Neural crest cell (in vitro differentiated cells): ENCODE measurements around the gene PPP3CA. TPM values are rescaled to one million over a fixed set of nuclear protein-coding genes. Genes with fewer than 3 reads are reported as not detected.

Experiments
- DNase-seq: peaks from one replicate; pipeline ENCODE4 v3.0.0; 2021; ENCODE audit warnings: low read depth, mixed read lengths, low spot score
- H3K27ac Mint-ChIP-seq: one replicate; pipeline ENCODE4 v1.8.0; 2021; ENCODE audit warnings: mild to moderate bottlenecking, mixed read lengths; ENCODE audit not compliant: unreplicated experiment
- H3K27me3 Mint-ChIP-seq: 2 replicates; pipeline ENCODE4 v1.8.0; 2021; ENCODE audit warnings: low read depth, mild to moderate bottlenecking, mixed read lengths
- H3K36me3 Mint-ChIP-seq: 2 replicates; pipeline ENCODE4 v1.8.0; 2021; ENCODE audit warnings: low read depth, mild to moderate bottlenecking, mixed read lengths
- H3K4me1 Mint-ChIP-seq: 2 replicates; pipeline ENCODE4 v1.8.0; 2021; ENCODE audit warnings: mixed read lengths
- H3K4me3 Mint-ChIP-seq: one replicate; pipeline ENCODE4 v1.8.0; 2021; ENCODE audit warnings: mild to moderate bottlenecking, mixed read lengths
- H3K9me3 Mint-ChIP-seq: 2 replicates; pipeline ENCODE4 v1.8.0; 2021; ENCODE audit warnings: mixed read lengths
- CTCF ChIP-seq: fragments of 200-600 bp; sonication (generic); conservative IDR thresholded peaks from 2 replicates; pipeline ENCODE4 v1.5.0; 2021; ENCODE audit warnings: antibody characterized with exemption, mild to moderate bottlenecking
- total RNA-seq: library from RNA; stranded (reverse); gene quantifications from 2 replicates; pipeline ENCODE4 v1.2.1, GENCODE V29; 2021

PPP3CA gene
- total RNA-seq, 1 donor from 2014 or later = 12.2 TPM

GRCh38 chr4:101284546-101284945 lies 62.8 kb downstream of the PPP3CA start:
- H3K27me3 Mint-ChIP-seq = no peaks in the 10 kb centered on the region
- no peaks in the 10 kb centered on the region for H3K36me3 Mint-ChIP-seq
- H3K4me1 Mint-ChIP-seq = peaks cover 8% of the 10 kb centered on the region

GRCh38 chr4:101283434-101283833 lies 63.9 kb downstream of the PPP3CA start:
- H3K27me3 Mint-ChIP-seq = no peaks in the 10 kb centered on the region
- H3K36me3 Mint-ChIP-seq = no peaks in the 10 kb centered on the region
- no peak for DNase-seq
- peaks cover 15% of the 10 kb centered on the region for H3K4me1 Mint-ChIP-seq
- no peak overlapping the region for H3K4me3 Mint-ChIP-seq
- no peak for TF ChIP-seq CTCF
- H3K9me3 Mint-ChIP-seq = no peaks in the 10 kb centered on the region
- H3K27ac Mint-ChIP-seq = no peak overlapping the region

More at GRCh38 chr4:101284546-101284945, 62.8 kb downstream of the PPP3CA start:
- no peak for TF ChIP-seq CTCF
- Mint-ChIP-seq H3K4me3 (no peak overlapping the region), H3K9me3 (no peaks in the 10 kb centered on the region), H3K27ac (no peak overlapping the region)
- no peak for DNase-seq

- H3K4me1 Mint-ChIP-seq = peaks cover 15% of the 10 kb centered on the region
- H3K9me3 Mint-ChIP-seq = no peaks in the 10 kb centered on the region
- no peaks in the 10 kb centered on the region for H3K27me3 Mint-ChIP-seq
- no peak for TF ChIP-seq CTCF
- DNase-seq = no peak
- H3K4me3 Mint-ChIP-seq = no peak overlapping the region
- H3K27ac Mint-ChIP-seq = no peak overlapping the region
- H3K36me3 Mint-ChIP-seq = no peaks in the 10 kb centered on the region
These were observed 65.1 kb downstream of the PPP3CA start for GRCh38 chr4:101282076-101282844.

GRCh38 chr4:101280866-101281600 lies 66.3 kb downstream of the PPP3CA start:
- peaks cover 15% of the 10 kb centered on the region for H3K4me1 Mint-ChIP-seq
- H3K27ac Mint-ChIP-seq = no peak overlapping the region
- H3K9me3 Mint-ChIP-seq = no peaks in the 10 kb centered on the region

GRCh38 chr4:101279377-101279871 lies 67.9 kb downstream of the PPP3CA start:
- no peak overlapping the region for H3K4me3 Mint-ChIP-seq
- peaks cover 15% of the 10 kb centered on the region for H3K4me1 Mint-ChIP-seq
- no peaks in the 10 kb centered on the region for H3K9me3 Mint-ChIP-seq
- H3K27ac Mint-ChIP-seq = no peak overlapping the region
- no peaks in the 10 kb centered on the region for H3K36me3 Mint-ChIP-seq
- no peak for DNase-seq
- no peak for TF ChIP-seq CTCF
- no peaks in the 10 kb centered on the region for H3K27me3 Mint-ChIP-seq

More at GRCh38 chr4:101280866-101281600, 66.3 kb downstream of the PPP3CA start:
- no peaks in the 10 kb centered on the region for H3K36me3 Mint-ChIP-seq
- H3K27me3 Mint-ChIP-seq = no peaks in the 10 kb centered on the region
- TF ChIP-seq CTCF = no peak
- H3K4me3 Mint-ChIP-seq = no peak overlapping the region
- no peak for DNase-seq
